Measurements from ENCODE around the gene SLC37A4.
"Not testable (repeated sequence)": the region's sequence is repeated elsewhere in the genome, so short reads cannot be mapped to it uniquely, and the experiment has no call there.

The SLC37A4 gene

GRCh38 chr11:119039471-119039870 lies 8.8 kb upstream of the SLC37A4 start:
- H3K27me3 ChIP-seq (ENCODE audit: insufficient read depth, low read length); H3K27ac ChIP-seq (ENCODE audit: low read length); H3K9ac ChIP-seq (ENCODE audit: low read depth, low read length): not testable (repeated sequence)

GRCh38 chr11:119038884-119039283 lies 8.2 kb upstream of the SLC37A4 start:
- no peak overlapping the region for H3K4me3 ChIP-seq (ENCODE audit: low read length)
- no peak overlapping the region for H3K9ac ChIP-seq (ENCODE audit: low read depth, low read length)
- H3K4me1 ChIP-seq (ENCODE audit: insufficient read depth, low read length), result no peaks in the 10 kb centered on the region; the same call in 1 of the 2 replicates
- no peaks in the 10 kb centered on the region for H3K27me3 ChIP-seq (ENCODE audit: insufficient read depth, low read length)
- no peak overlapping the region for H3K27ac ChIP-seq (ENCODE audit: low read length)
- H3K9me3 ChIP-seq (ENCODE audit: insufficient read depth, low read depth, low read length), result no peaks in the 10 kb centered on the region
- H3K36me3 ChIP-seq (ENCODE audit: insufficient read depth, low read depth, low read length), result no peaks in the 10 kb centered on the region

More at GRCh38 chr11:119039471-119039870, 8.8 kb upstream of the SLC37A4 start:
- H3K9me3 ChIP-seq (ENCODE audit: insufficient read depth, low read depth, low read length); H3K36me3 ChIP-seq (ENCODE audit: insufficient read depth, low read depth, low read length); H3K4me3 ChIP-seq (ENCODE audit: low read length); H3K4me1 ChIP-seq (ENCODE audit: insufficient read depth, low read length): not testable (repeated sequence)

- Histone ChIP-seq H3K27me3 (ENCODE audit: insufficient read depth, low read length) (no peaks in the 10 kb centered on the region), H3K4me1 (ENCODE audit: insufficient read depth, low read length) (peaks cover under 1% of the 10 kb centered on the region), H3K9me3 (ENCODE audit: insufficient read depth, low read depth, low read length) (no peaks in the 10 kb centered on the region), H3K4me3 (ENCODE audit: low read length) (no peak overlapping the region), H3K36me3 (ENCODE audit: insufficient read depth, low read depth, low read length) (no peaks in the 10 kb centered on the region), H3K27ac (ENCODE audit: low read length) (no peak overlapping the region), H3K9ac (ENCODE audit: low read depth, low read length) (no peak overlapping the region)
Measured at GRCh38 chr11:119034813-119035212, 4.1 kb upstream of the SLC37A4 start.

- not testable (repeated sequence) for H3K9me3 ChIP-seq (ENCODE audit: insufficient read depth, low read depth, low read length); H3K9ac ChIP-seq (ENCODE audit: low read depth, low read length); H3K36me3 ChIP-seq (ENCODE audit: insufficient read depth, low read depth, low read length); H3K4me3 ChIP-seq (ENCODE audit: low read length); H3K27me3 ChIP-seq (ENCODE audit: insufficient read depth, low read length); H3K27ac ChIP-seq (ENCODE audit: low read length)
- H3K4me1 ChIP-seq (ENCODE audit: insufficient read depth, low read length), result peaks cover 10% of the 10 kb centered on the region
Measured at GRCh38 chr11:119033421-119033820, 2.7 kb upstream of the SLC37A4 start.

GRCh38 chr11:119031912-119032280 lies 1.2 kb upstream of the SLC37A4 start:
- Histone ChIP-seq H3K27ac (ENCODE audit: low read length) (no peak overlapping the region), H3K27me3 (ENCODE audit: insufficient read depth, low read length) (no peaks in the 10 kb centered on the region), H3K9me3 (ENCODE audit: insufficient read depth, low read depth, low read length) (no peaks in the 10 kb centered on the region), H3K4me1 (ENCODE audit: insufficient read depth, low read length) (peaks cover 10% of the 10 kb centered on the region), H3K9ac (ENCODE audit: low read depth, low read length) (no peak overlapping the region), H3K4me3 (ENCODE audit: low read length) (no peak overlapping the region), H3K36me3 (ENCODE audit: insufficient read depth, low read depth, low read length) (peaks cover 22% of the 10 kb centered on the region)

GRCh38 chr11:119030029-119030328 lies 698 bp downstream of the SLC37A4 start:
- peaks cover 10% of the 10 kb centered on the region for H3K4me1 ChIP-seq (ENCODE audit: insufficient read depth, low read length)
- peak overlapping the region; percentile 72 for H3K27ac ChIP-seq (ENCODE audit: low read length)
- peak overlapping the region; percentile 97 for H3K4me3 ChIP-seq (ENCODE audit: low read length)
- H3K27me3 ChIP-seq (ENCODE audit: insufficient read depth, low read length), result no peaks in the 10 kb centered on the region
- peaks cover 40% of the 10 kb centered on the region for H3K36me3 ChIP-seq (ENCODE audit: insufficient read depth, low read depth, low read length)
- no peaks in the 10 kb centered on the region for H3K9me3 ChIP-seq (ENCODE audit: insufficient read depth, low read depth, low read length)
- H3K9ac ChIP-seq (ENCODE audit: low read depth, low read length), result peak overlapping the region; percentile 98

GRCh38 chr11:119029340-119030028 lies 1.2 kb downstream of the SLC37A4 start:
- peaks cover 10% of the 10 kb centered on the region for H3K4me1 ChIP-seq (ENCODE audit: insufficient read depth, low read length)
- H3K4me3 ChIP-seq (ENCODE audit: low read length), result peak overlapping the region; percentile 97
- no peaks in the 10 kb centered on the region for H3K27me3 ChIP-seq (ENCODE audit: insufficient read depth, low read length)
- H3K9me3 ChIP-seq (ENCODE audit: insufficient read depth, low read depth, low read length), result no peaks in the 10 kb centered on the region
- H3K36me3 ChIP-seq (ENCODE audit: insufficient read depth, low read depth, low read length), result peaks cover 45% of the 10 kb centered on the region
- H3K27ac ChIP-seq (ENCODE audit: low read length), result no peak overlapping the region
- H3K9ac ChIP-seq (ENCODE audit: low read depth, low read length), result peak overlapping the region; percentile 98

- peak overlapping the region; percentile 98; the same call in 1 of the 2 replicates for H3K9ac ChIP-seq (ENCODE audit: low read depth, low read length)
- peaks cover 50% of the 10 kb centered on the region for H3K36me3 ChIP-seq (ENCODE audit: insufficient read depth, low read depth, low read length)
- peak overlapping the region; percentile 97 for H3K4me3 ChIP-seq (ENCODE audit: low read length)
- no peak overlapping the region for H3K27ac ChIP-seq (ENCODE audit: low read length)
- no peaks in the 10 kb centered on the region for H3K27me3 ChIP-seq (ENCODE audit: insufficient read depth, low read length)
- H3K9me3 ChIP-seq (ENCODE audit: insufficient read depth, low read depth, low read length), result no peaks in the 10 kb centered on the region
- peaks cover 10% of the 10 kb centered on the region for H3K4me1 ChIP-seq (ENCODE audit: insufficient read depth, low read length)
Measured at GRCh38 chr11:119029069-119029339, 1.7 kb downstream of the SLC37A4 start.

GRCh38 chr11:119028346-119029068 lies 2.2 kb downstream of the SLC37A4 start:
- no peak overlapping the region for H3K27ac ChIP-seq (ENCODE audit: low read length)
- peak overlapping the region; percentile 98; the same call in 1 of the 2 replicates for H3K9ac ChIP-seq (ENCODE audit: low read depth, low read length)
- no peaks in the 10 kb centered on the region for H3K27me3 ChIP-seq (ENCODE audit: insufficient read depth, low read length)
- peaks cover 10% of the 10 kb centered on the region for H3K4me1 ChIP-seq (ENCODE audit: insufficient read depth, low read length)
- H3K36me3 ChIP-seq (ENCODE audit: insufficient read depth, low read depth, low read length), result peaks cover 55% of the 10 kb centered on the region
- H3K9me3 ChIP-seq (ENCODE audit: insufficient read depth, low read depth, low read length), result no peaks in the 10 kb centered on the region
- H3K4me3 ChIP-seq (ENCODE audit: low read length), result peak overlapping the region; percentile 97

GRCh38 chr11:119027561-119028345 lies 2.9 kb downstream of the SLC37A4 start:
- no peak overlapping the region for H3K27ac ChIP-seq (ENCODE audit: low read length)
- H3K4me1 ChIP-seq (ENCODE audit: insufficient read depth, low read length), result peaks cover 10% of the 10 kb centered on the region
- peak overlapping the region; percentile 98; the same call in 1 of the 2 replicates for H3K9ac ChIP-seq (ENCODE audit: low read depth, low read length)
- no peak overlapping the region for H3K4me3 ChIP-seq (ENCODE audit: low read length)
- no peaks in the 10 kb centered on the region for H3K9me3 ChIP-seq (ENCODE audit: insufficient read depth, low read depth, low read length)
- H3K36me3 ChIP-seq (ENCODE audit: insufficient read depth, low read depth, low read length), result peaks cover 62% of the 10 kb centered on the region
- H3K27me3 ChIP-seq (ENCODE audit: insufficient read depth, low read length), result no peaks in the 10 kb centered on the region

GRCh38 chr11:119026970-119027369 lies 3.7 kb downstream of the SLC37A4 start:
- no peaks in the 10 kb centered on the region for H3K27me3 ChIP-seq (ENCODE audit: insufficient read depth, low read length)
- H3K27ac ChIP-seq (ENCODE audit: low read length), result no peak overlapping the region
- H3K4me3 ChIP-seq (ENCODE audit: low read length), result no peak overlapping the region
- no peak overlapping the region for H3K9ac ChIP-seq (ENCODE audit: low read depth, low read length)
- peaks cover 10% of the 10 kb centered on the region for H3K4me1 ChIP-seq (ENCODE audit: insufficient read depth, low read length)
- no peaks in the 10 kb centered on the region for H3K9me3 ChIP-seq (ENCODE audit: insufficient read depth, low read depth, low read length)
- H3K36me3 ChIP-seq (ENCODE audit: insufficient read depth, low read depth, low read length), result peaks cover 70% of the 10 kb centered on the region

Measured in iPS-20b (cell line).